Activated CD8-positive, alpha-beta T cell treated with anti-CD3 and anti-CD28 coated beads for 36 hours (primary cell): ENCODE results near the gene PTPN21. TPM values are rescaled to one million over a fixed set of nuclear protein-coding genes. Genes with fewer than 3 reads are reported as not detected.
A peak's percentile ranks its signal among the peaks of the same experiment; 100 is the strongest.

Experiments
- ATAC-seq: fragments of 200-7000 bp; cut with Tn5 transposase; one replicate; pipeline ENCODE4 v1.10.0; 2021; ENCODE audit warnings: mild to moderate bottlenecking, moderate library complexity
- CTCF ChIA-PET: fragments of 350-600 bp; sonication (Branson Sonifier 250); formaldehyde crosslinking; loops from one replicate; lab custom pipeline; 2021; ENCODE audit warnings: antibody characterized with exemption; lab: Charles Lee
- POLR2A ChIA-PET: fragments of 350-600 bp; sonication (Branson Sonifier 250); formaldehyde crosslinking; loops from one replicate; lab custom pipeline; 2021; ENCODE audit warnings: antibody characterized with exemption; lab: Charles Lee
- DNase-seq: peaks from one replicate; pipeline ENCODE4 v3.0.0-alpha.2; 2020
- H3K27ac Mint-ChIP-seq: one replicate; pipeline ENCODE4 v1.8.0; 2021; ENCODE audit warnings: mild to moderate bottlenecking, mixed read lengths
- H3K27me3 Mint-ChIP-seq: one replicate; pipeline ENCODE4 v1.8.0; 2021; ENCODE audit warnings: mixed read lengths
- H3K36me3 Mint-ChIP-seq: one replicate; pipeline ENCODE4 v1.8.0; 2021; ENCODE audit warnings: low read depth, mixed read lengths
- H3K4me1 Mint-ChIP-seq: one replicate; pipeline ENCODE4 v1.8.0; 2021; ENCODE audit warnings: low read depth, mixed read lengths
- H3K4me3 Mint-ChIP-seq: one replicate; pipeline ENCODE4 v1.8.0; 2021; ENCODE audit warnings: mild to moderate bottlenecking, moderate library complexity, mixed read lengths
- H3K9me3 Mint-ChIP-seq: one replicate; pipeline ENCODE4 v1.8.0; 2021; ENCODE audit warnings: mixed read lengths
- CTCF ChIP-seq: fragments of 200-600 bp; IDR thresholded peaks from one replicate; pipeline ENCODE4 v1.8.0; 2022; ENCODE audit warnings: antibody characterized with exemption, mild to moderate bottlenecking
- intact Hi-C: fragments of 100-400 bp; cut with micrococcal nuclease; formaldehyde crosslinking; loops from one replicate; pipeline ENCODE4 v1.10.0; 2022
- total RNA-seq, 2 experiments: library from RNA; stranded (reverse); gene quantifications; one replicate each; pipeline ENCODE4 v1.2.3, GENCODE V29; 2021

The PTPN21 gene
- total RNA-seq, 2 experiments from 2014 or later = not detected

- peaks cover 4% of the 10 kb centered on the region for H3K27me3 Mint-ChIP-seq
- H3K36me3 Mint-ChIP-seq = peaks cover 36% of the 10 kb centered on the region
- intact Hi-C loops = loop anchor here (10.0 kb wide), 1 partner anchor 229 kb away; the partner anchor contains the start of gene EML5
- no peak for TF ChIP-seq CTCF
- no peaks in the 10 kb centered on the region for H3K9me3 Mint-ChIP-seq
- ChIA-PET POLR2A (no interaction called here), CTCF (interaction anchor here (1.3 kb wide), 1 partner anchor 228 kb away, joined by 3 read pairs; the partner anchor contains the start of gene EML5)
- H3K4me3 Mint-ChIP-seq = no peak overlapping the region
- H3K4me1 Mint-ChIP-seq = peaks cover 21% of the 10 kb centered on the region
- ATAC-seq (no peak), DNase-seq (no peak)
- no peak overlapping the region for H3K27ac Mint-ChIP-seq
These were observed 10.6 kb upstream of the PTPN21 start for GRCh38 chr14:88565427-88565826.

GRCh38 chr14:88563845-88564244 lies 9.0 kb upstream of the PTPN21 start:
- intact Hi-C loops = loop anchor here (10.0 kb wide), 1 partner anchor 231 kb away; the partner anchor contains the start of gene EML5
- Mint-ChIP-seq H3K27me3 (peaks cover 7% of the 10 kb centered on the region), H3K27ac (peak overlapping the region; percentile 65), H3K4me1 (peaks cover 26% of the 10 kb centered on the region), H3K4me3 (peak overlapping the region; percentile 81), H3K36me3 (peaks cover 28% of the 10 kb centered on the region), H3K9me3 (no peaks in the 10 kb centered on the region)
- ChIA-PET POLR2A (interaction anchor here (0.5 to 1.8 kb wide), 3 partner anchors 12 to 35 kb away, joined by 3 to 4 read pairs (median 3); no protein-coding TSS in a partner anchor), CTCF (no interaction called here)
- no peak for DNase-seq
- TF ChIP-seq CTCF = no peak
- no peak for ATAC-seq

- H3K27ac Mint-ChIP-seq = peak within 1 kb of the TSS; percentile 92
- peak within 1 kb of the TSS; percentile 81 for H3K4me3 Mint-ChIP-seq
- H3K36me3 Mint-ChIP-seq = peaks cover 20% of the 10 kb centered on the region
- POLR2A ChIA-PET = interaction anchor here (0.5 to 1.8 kb wide), 3 partner anchors 12 to 36 kb away, joined by 3 to 4 read pairs (median 3); no protein-coding TSS in a partner anchor
- DNase-seq (peak; percentile 89), ATAC-seq (peak; percentile 96)
- intact Hi-C loops = loop anchor here (10.0 kb wide), 1 partner anchor 232 kb away; the partner anchor contains the start of gene EML5
- peaks cover 28% of the 10 kb centered on the region for H3K4me1 Mint-ChIP-seq
- no peak for TF ChIP-seq CTCF
- CTCF ChIA-PET = no interaction called here
- H3K9me3 Mint-ChIP-seq = no peaks in the 10 kb centered on the region
- H3K27me3 Mint-ChIP-seq = peaks cover 9% of the 10 kb centered on the region
These were observed 8.3 kb upstream of the PTPN21 start, which contains the start of gene ZC3H14 for GRCh38 chr14:88562831-88563686. Gene ZC3H14, plus strand, starts transcription at chr14:88563037. Its CDS starts 97 bp downstream, at chr14:88563134.

- Mint-ChIP-seq H3K9me3 (no peaks in the 10 kb centered on the region), H3K4me1 (peaks cover 32% of the 10 kb centered on the region), H3K27me3 (peaks cover 9% of the 10 kb centered on the region), H3K36me3 (peaks cover 16% of the 10 kb centered on the region), H3K4me3 (peak overlapping the region; percentile 81), H3K27ac (peak overlapping the region; percentile 92)
- ChIA-PET POLR2A (interaction anchor here (1.8 kb wide), 1 partner anchor 11 kb away, joined by 4 read pairs; no protein-coding TSS in a partner anchor), CTCF (no interaction called here)
- TF ChIP-seq CTCF = no peak
- DNase-seq (no peak), ATAC-seq (no peak)
- intact Hi-C loops = loop anchor here (10.0 kb wide), 1 partner anchor 232 kb away; the partner anchor contains the start of gene EML5
These were observed 7.7 kb upstream of the PTPN21 start for GRCh38 chr14:88562532-88562830.
